Measurements from ENCODE around the gene BSND.

The BSND gene

GRCh38 chr1:54989968-54990810 is 8.5 kb upstream of the BSND start (continued):
- no peak for TF ChIP-seq ZFP3 (CRISPR knock-in tag; IDR thresholded peaks at IDR 0.05)

- no peak for ATAC-seq
- TF ChIP-seq TOX (CRISPR knock-in tag; IDR thresholded peaks at IDR 0.05; ENCODE audit: borderline replicate concordance), result no peak
- no peak for TF ChIP-seq ZFP3 (CRISPR knock-in tag; IDR thresholded peaks at IDR 0.05)
- no peak for TF ChIP-seq CREB5 (CRISPR knock-in tag; IDR thresholded peaks at IDR 0.05; ENCODE audit: low read depth)
- no peak for TF ChIP-seq BACH2 (CRISPR knock-in tag; IDR thresholded peaks at IDR 0.05; ENCODE audit: borderline replicate concordance)
- no peak for TF ChIP-seq CSDC2 (CRISPR knock-in tag; IDR thresholded peaks at IDR 0.05)
- no peak for TF ChIP-seq POU6F1 (CRISPR knock-in tag; IDR thresholded peaks at IDR 0.05; ENCODE audit: borderline replicate concordance, low read depth)
- TF ChIP-seq ISL1 (CRISPR knock-in tag; IDR thresholded peaks at IDR 0.05), result no peak
- no peak for TF ChIP-seq RARB (CRISPR knock-in tag; IDR thresholded peaks at IDR 0.05)
- no peak for TF ChIP-seq ZNF565 (CRISPR knock-in tag; conservative IDR thresholded peaks at IDR 0.05; ENCODE audit: low read depth)
These were observed 7.8 kb upstream of the BSND start for GRCh38 chr1:54990916-54991315.

GRCh38 chr1:54991939-54992338 is 6.8 kb upstream of the BSND start:
- TF ChIP-seq ZNF70 (CRISPR knock-in tag; IDR thresholded peaks at IDR 0.05) (no peak), CSDC2 (CRISPR knock-in tag; IDR thresholded peaks at IDR 0.05) (no peak), TOX (CRISPR knock-in tag; IDR thresholded peaks at IDR 0.05; ENCODE audit: borderline replicate concordance) (no peak), CSRNP3 (CRISPR knock-in tag; IDR thresholded peaks at IDR 0.05) (no peak), ZNF8 (CRISPR knock-in tag; IDR thresholded peaks at IDR 0.05) (no peak), ZFP3 (CRISPR knock-in tag; IDR thresholded peaks at IDR 0.05) (no peak), PATZ1 (CRISPR knock-in tag; IDR thresholded peaks at IDR 0.05; ENCODE audit: borderline replicate concordance) (no peak), ZC3H10 (CRISPR knock-in tag; IDR thresholded peaks at IDR 0.05) (no peak), ARNTL (CRISPR knock-in tag; IDR thresholded peaks at IDR 0.05; ENCODE audit: borderline replicate concordance, low read depth) (no peak), ZNF565 (CRISPR knock-in tag; conservative IDR thresholded peaks at IDR 0.05; ENCODE audit: low read depth) (no peak), TSHZ2 (CRISPR knock-in tag; IDR thresholded peaks at IDR 0.05) (no peak), OSR1 (CRISPR knock-in tag; IDR thresholded peaks at IDR 0.05) (no peak), CREB5 (CRISPR knock-in tag; IDR thresholded peaks at IDR 0.05; ENCODE audit: low read depth) (no peak), BACH2 (CRISPR knock-in tag; IDR thresholded peaks at IDR 0.05; ENCODE audit: borderline replicate concordance) (no peak), PPARA (CRISPR knock-in tag; IDR thresholded peaks at IDR 0.05; ENCODE audit: borderline replicate concordance) (no peak), POU6F1 (CRISPR knock-in tag; IDR thresholded peaks at IDR 0.05; ENCODE audit: borderline replicate concordance, low read depth) (no peak), RARB (CRISPR knock-in tag; IDR thresholded peaks at IDR 0.05) (no peak), GLIS3 (CRISPR knock-in tag; IDR thresholded peaks at IDR 0.05) (no peak), SNAI2 (CRISPR knock-in tag; IDR thresholded peaks at IDR 0.05) (no peak)
- no peak for ATAC-seq
